HFFc6 (cell line): Measurements from ENCODE around the gene RNF223. TPM values are rescaled to one million over a fixed set of nuclear protein-coding genes. Genes with fewer than 3 reads are reported as not detected.

Experiments used
- DNase-seq: peaks from one replicate; pipeline ENCODE4 v3.0.0-alpha.2; 2018
- H3K27ac Mint-ChIP-seq: 2 replicates; pipeline ENCODE4 v1.8.0; 2020; ENCODE audit warnings: mild to moderate bottlenecking, mixed read lengths
- H3K27me3 Mint-ChIP-seq: 2 replicates; pipeline ENCODE4 v1.8.0; 2021; ENCODE audit warnings: mild to moderate bottlenecking, moderate library complexity, mixed read lengths; ENCODE audit not compliant: insufficient read depth
- H3K36me3 Mint-ChIP-seq: 2 replicates; pipeline ENCODE4 v1.8.0; 2021; ENCODE audit warnings: low read depth, mixed read lengths
- H3K4me1 Mint-ChIP-seq: 2 replicates; pipeline ENCODE4 v1.8.0; 2020; ENCODE audit warnings: low read depth, mixed read lengths
- H3K4me3 Mint-ChIP-seq: 2 replicates; pipeline ENCODE4 v1.8.0; 2020; ENCODE audit warnings: mild to moderate bottlenecking, moderate library complexity, mixed read lengths
- H3K9me3 Mint-ChIP-seq: 2 replicates; pipeline ENCODE4 v1.8.0; 2020; ENCODE audit warnings: mild to moderate bottlenecking, mixed read lengths
- total RNA-seq, 6 experiments: library from RNA; stranded (reverse); fragmentation: NEBNext Ultra II Directional; extraction: Animal tissue kit (Norgen Biotek cat#: 25700); gene quantifications; 2 replicates in 1 of 6; 3 replicates in 5 of 6; pipeline ENCODE4 v1.2.3, GENCODE V29; 2021
- TF ChIP-seq, protein P1 (sequence below): fragments of 200-600 bp; sonication (generic); IDR thresholded peaks from 2 replicates; pipeline ENCODE4 v1.5.0; 2021; ENCODE audit warnings: antibody characterized with exemption, mild to moderate bottlenecking

Gene RNF223
- total RNA-seq, 6 experiments from 2014 or later = not detected

- H3K27me3 Mint-ChIP-seq = no peaks in the 10 kb centered on the region; the same call in 1 of the 2 replicates
- no peak for DNase-seq
- no peaks in the 10 kb centered on the region for H3K9me3 Mint-ChIP-seq
- peaks cover 23% of the 10 kb centered on the region for H3K4me1 Mint-ChIP-seq
- no peak overlapping the region for H3K4me3 Mint-ChIP-seq
- H3K27ac Mint-ChIP-seq = no peak overlapping the region
- TF ChIP-seq, protein P1, sequence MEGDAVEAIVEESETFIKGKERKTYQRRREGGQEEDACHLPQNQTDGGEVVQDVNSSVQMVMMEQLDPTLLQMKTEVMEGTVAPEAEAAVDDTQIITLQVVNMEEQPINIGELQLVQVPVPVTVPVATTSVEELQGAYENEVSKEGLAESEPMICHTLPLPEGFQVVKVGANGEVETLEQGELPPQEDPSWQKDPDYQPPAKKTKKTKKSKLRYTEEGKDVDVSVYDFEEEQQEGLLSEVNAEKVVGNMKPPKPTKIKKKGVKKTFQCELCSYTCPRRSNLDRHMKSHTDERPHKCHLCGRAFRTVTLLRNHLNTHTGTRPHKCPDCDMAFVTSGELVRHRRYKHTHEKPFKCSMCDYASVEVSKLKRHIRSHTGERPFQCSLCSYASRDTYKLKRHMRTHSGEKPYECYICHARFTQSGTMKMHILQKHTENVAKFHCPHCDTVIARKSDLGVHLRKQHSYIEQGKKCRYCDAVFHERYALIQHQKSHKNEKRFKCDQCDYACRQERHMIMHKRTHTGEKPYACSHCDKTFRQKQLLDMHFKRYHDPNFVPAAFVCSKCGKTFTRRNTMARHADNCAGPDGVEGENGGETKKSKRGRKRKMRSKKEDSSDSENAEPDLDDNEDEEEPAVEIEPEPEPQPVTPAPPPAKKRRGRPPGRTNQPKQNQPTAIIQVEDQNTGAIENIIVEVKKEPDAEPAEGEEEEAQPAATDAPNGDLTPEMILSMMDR = no peak
- H3K36me3 Mint-ChIP-seq = peaks cover 5% of the 10 kb centered on the region
Observed at GRCh38 chr1:1025730-1026129, 48.4 kb downstream of the RNF223 start.

DNA sequence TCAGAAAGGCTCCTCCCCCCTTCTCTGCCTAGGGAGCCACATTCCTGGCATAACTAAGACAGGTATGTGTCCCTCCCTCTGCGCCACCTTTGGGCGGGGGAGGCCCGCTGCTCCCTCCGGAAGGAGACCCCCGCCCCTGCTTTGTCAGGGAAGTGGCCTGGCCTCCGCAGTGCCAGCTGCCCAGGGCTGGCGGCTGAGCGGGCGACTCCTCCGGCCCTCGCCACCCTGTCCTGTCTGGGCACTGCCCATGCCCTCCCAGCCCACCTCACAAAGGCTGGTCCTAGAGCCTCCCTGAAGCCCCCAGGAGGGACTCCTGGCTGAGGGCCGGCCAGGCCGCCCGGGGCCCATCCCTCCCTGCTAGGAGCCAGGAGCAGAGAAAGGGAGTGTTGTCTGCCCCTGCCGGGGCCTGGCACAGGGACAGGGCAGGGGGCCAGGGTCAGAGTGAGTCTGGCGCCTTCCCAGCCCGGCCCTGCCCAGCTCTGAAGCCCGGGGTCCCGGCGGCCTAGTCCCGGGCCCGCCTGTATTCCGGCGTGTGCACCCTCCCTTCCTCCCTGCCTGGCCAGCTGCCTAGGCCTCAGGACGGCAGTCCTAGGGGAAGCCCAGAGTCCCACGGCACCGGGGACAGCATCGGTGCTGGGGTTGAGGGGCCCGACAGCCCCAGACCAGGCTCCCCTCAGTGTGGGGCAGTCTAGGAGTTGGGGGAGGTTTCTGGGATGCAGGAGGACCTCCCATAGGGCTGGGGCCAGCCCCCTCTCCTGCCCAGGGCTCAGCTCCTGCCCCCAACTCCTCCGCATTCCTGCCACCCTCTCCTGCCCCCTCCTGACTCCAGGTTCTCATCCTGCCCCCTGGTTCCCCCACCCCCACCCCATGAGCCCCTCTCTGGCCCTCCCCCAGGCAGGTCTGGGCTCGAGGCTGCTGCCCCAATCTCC, 49.1 kb downstream of the RNF223 start:
- TF ChIP-seq, protein P1 = no peak
- no peak for DNase-seq
- H3K27me3 Mint-ChIP-seq = no peaks in the 10 kb centered on the region; the same call in 1 of the 2 replicates
- peaks cover 5% of the 10 kb centered on the region for H3K36me3 Mint-ChIP-seq
- no peak overlapping the region for H3K4me3 Mint-ChIP-seq
- H3K4me1 Mint-ChIP-seq = peaks cover 23% of the 10 kb centered on the region
- no peak overlapping the region for H3K27ac Mint-ChIP-seq
- H3K9me3 Mint-ChIP-seq = no peaks in the 10 kb centered on the region

DNA sequence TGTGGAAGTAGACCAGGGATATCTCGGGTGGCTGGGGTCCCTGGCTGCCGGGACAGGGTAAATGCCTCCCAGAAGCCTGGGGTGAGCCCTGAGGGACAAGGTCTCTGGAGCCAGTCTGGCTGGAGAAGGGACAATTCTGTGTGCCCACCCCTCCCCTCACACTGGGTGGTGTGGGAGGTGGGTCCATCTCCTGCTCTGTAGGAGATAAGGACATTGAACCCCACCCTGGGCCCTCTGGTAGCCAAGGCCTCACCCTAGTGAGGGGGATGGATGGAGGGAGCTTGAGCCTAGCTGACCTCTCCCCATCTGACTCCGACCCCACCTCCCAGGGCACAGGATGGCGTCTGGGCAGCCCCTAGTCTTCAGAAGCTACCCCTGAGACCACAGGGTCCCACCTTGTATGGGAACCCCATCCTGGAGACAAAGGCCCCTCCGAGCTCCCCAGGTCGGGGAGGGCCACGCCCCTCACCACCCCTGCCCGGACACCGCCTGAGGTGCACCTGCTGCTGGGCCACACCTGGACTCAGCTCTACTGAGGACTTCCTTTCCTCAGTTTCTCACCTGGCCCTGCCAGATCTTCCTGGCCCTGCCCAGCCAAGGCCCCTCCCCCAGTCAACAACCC, 49.8 kb downstream of the RNF223 start:
- no peak for DNase-seq
- Mint-ChIP-seq H3K9me3 (no peaks in the 10 kb centered on the region), H3K36me3 (peaks cover 5% of the 10 kb centered on the region), H3K27ac (no peak overlapping the region), H3K27me3 (no peaks in the 10 kb centered on the region; the same call in 1 of the 2 replicates), H3K4me1 (peaks cover 23% of the 10 kb centered on the region), H3K4me3 (no peak overlapping the region)
- TF ChIP-seq, protein P1 = no peak

- H3K4me3 Mint-ChIP-seq = no peak overlapping the region
- DNase-seq = no peak
- H3K36me3 Mint-ChIP-seq = peaks cover 5% of the 10 kb centered on the region
Observed at GRCh38 chr1:1023700-1024099, 50.4 kb downstream of the RNF223 start.

DNA sequence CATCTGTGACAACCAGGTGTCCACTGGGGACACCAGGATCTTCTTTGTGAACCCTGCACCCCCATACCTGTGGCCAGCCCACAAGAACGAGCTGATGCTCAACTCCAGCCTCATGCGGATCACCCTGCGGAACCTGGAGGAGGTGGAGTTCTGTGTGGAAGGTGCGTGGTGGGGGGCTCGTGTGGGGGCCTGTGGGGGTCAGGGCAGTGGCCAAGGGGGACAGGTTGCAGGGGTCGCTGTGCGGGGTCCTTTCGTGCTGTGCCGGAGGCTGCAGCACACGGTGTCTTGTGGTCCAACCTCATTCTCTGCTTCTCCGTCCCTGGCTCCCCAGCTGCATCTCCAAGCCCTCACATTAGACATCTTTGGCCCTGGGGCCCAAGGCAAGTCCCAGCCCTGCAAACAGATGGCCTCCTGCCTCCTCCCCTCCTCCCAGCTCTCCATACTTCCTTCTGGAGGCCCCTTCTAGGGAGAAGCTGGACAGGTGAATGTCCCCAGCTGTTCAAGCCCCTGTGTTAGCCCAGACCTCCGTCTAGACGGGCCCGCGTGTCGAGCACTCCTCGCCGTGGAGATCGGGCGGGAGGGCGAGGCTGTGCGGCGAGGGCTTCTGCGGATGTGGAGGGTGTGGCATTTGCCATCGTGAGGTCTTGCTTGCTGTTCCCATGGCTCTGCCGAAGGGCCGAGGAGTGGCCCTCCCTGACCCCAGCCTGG, 51.6 kb downstream of the RNF223 start:
- DNase-seq = no peak
- H3K36me3 Mint-ChIP-seq = peaks cover 5% of the 10 kb centered on the region
- peak overlapping the region; percentile 66 for H3K27ac Mint-ChIP-seq
- TF ChIP-seq, protein P1 = no peak
- no peaks in the 10 kb centered on the region for H3K9me3 Mint-ChIP-seq
- no peaks in the 10 kb centered on the region; the same call in 1 of the 2 replicates for H3K27me3 Mint-ChIP-seq
- peaks cover 23% of the 10 kb centered on the region for H3K4me1 Mint-ChIP-seq
- peak overlapping the region; percentile 82 for H3K4me3 Mint-ChIP-seq

More at GRCh38 chr1:1023700-1024099, 50.4 kb downstream of the RNF223 start:
- no peaks in the 10 kb centered on the region for H3K9me3 Mint-ChIP-seq
- TF ChIP-seq, protein P1 = no peak
- peak overlapping the region; percentile 45; the same call in 1 of the 2 replicates for H3K27ac Mint-ChIP-seq
- H3K27me3 Mint-ChIP-seq = no peaks in the 10 kb centered on the region; the same call in 1 of the 2 replicates
- H3K4me1 Mint-ChIP-seq = peaks cover 23% of the 10 kb centered on the region
